OCI-LY1 (cell line): Measurements from ENCODE around the gene KL.

Experiments
- H2AFZ ChIP-seq: fragments of 200-600 bp; sonication (generic), shearing (Covaris generic); 2 replicates; pipeline ENCODE4 v1.6.0; 2014; ENCODE audit warnings: antibody characterized with exemption, mild to moderate bottlenecking, low read length
- H3F3A ChIP-seq: fragments of 200-600 bp; sonication (generic), shearing (Covaris generic); 2 replicates; pipeline ENCODE4 v1.6.0; 2014; ENCODE audit warnings: mild to moderate bottlenecking, antibody characterized with exemption, low read length, moderate library complexity; ENCODE audit not compliant: insufficient read depth
- H3K27ac ChIP-seq: fragments of 200-600 bp; sonication (generic); 2 replicates; pipeline ENCODE4 v1.5.1; 2014; ENCODE audit warnings: low read length, mixed run types, mild to moderate bottlenecking, low read depth; ENCODE audit not compliant: poor library complexity, severe bottlenecking
- H3K27me3 ChIP-seq: fragments of 200-600 bp; sonication (generic); 2 replicates; pipeline ENCODE4 v1.6.0; 2014; ENCODE audit warnings: antibody characterized with exemption, mild to moderate bottlenecking, low read length, moderate library complexity; ENCODE audit not compliant: insufficient read depth
- H3K36me3 ChIP-seq: fragments of 200-600 bp; sonication (generic); 2 replicates; pipeline ENCODE4 v1.6.1; 2014; ENCODE audit warnings: mild to moderate bottlenecking, antibody characterized with exemption, low read length, moderate library complexity, mixed read lengths; ENCODE audit not compliant: insufficient read depth
- H3K4me1 ChIP-seq: fragments of 200-600 bp; sonication (generic); 2 replicates; pipeline ENCODE4 v1.5.1; 2014; ENCODE audit warnings: mild to moderate bottlenecking, low read length, moderate library complexity; ENCODE audit not compliant: insufficient read depth, severe bottlenecking
- H3K4me2 ChIP-seq: fragments of 200-600 bp; sonication (generic), shearing (Covaris generic); 2 replicates; pipeline ENCODE4 v1.6.1; 2014; ENCODE audit warnings: low read length
- H3K4me3 ChIP-seq: fragments of 200-600 bp; sonication (generic); 2 replicates; pipeline ENCODE4 v1.5.1; 2014; ENCODE audit warnings: low read length, low read depth, mild to moderate bottlenecking, mixed read lengths; ENCODE audit not compliant: poor library complexity, severe bottlenecking
- H3K79me2 ChIP-seq: fragments of 200-600 bp; shearing (Covaris generic); 2 replicates; pipeline ENCODE4 v1.6.1; 2016; ENCODE audit warnings: mixed run types, low read length, mixed read lengths; ENCODE audit not compliant: insufficient read depth
- H3K9ac ChIP-seq: fragments of 200-600 bp; sonication (generic), shearing (Covaris generic); 2 replicates; pipeline ENCODE4 v1.6.1; 2014; ENCODE audit warnings: mild to moderate bottlenecking, low read length, mixed read lengths
- H3K9me2 ChIP-seq: fragments of 200-600 bp; sonication (generic), shearing (Covaris generic); 2 replicates; pipeline ENCODE4 v1.6.1; 2014; ENCODE audit warnings: low read depth, mild to moderate bottlenecking, low read length, mixed read lengths
- H3K9me3 ChIP-seq: fragments of 200-600 bp; shearing (Covaris generic); 2 replicates; pipeline ENCODE4 v1.6.1; 2014; ENCODE audit warnings: low read length, mixed read lengths
- H4K20me1 ChIP-seq: fragments of 200-600 bp; sonication (generic), shearing (Covaris generic); 2 replicates; pipeline ENCODE4 v1.6.0; 2016; ENCODE audit warnings: mild to moderate bottlenecking, low read length; ENCODE audit not compliant: insufficient read depth
- EZH2 ChIP-seq: fragments of 200-600 bp; sonication (generic), shearing (Covaris generic); IDR thresholded peaks from 2 replicates; pipeline ENCODE4 v1.8.0; 2017; ENCODE audit warnings: borderline replicate concordance, mixed run types, mild to moderate bottlenecking, antibody characterized with exemption, low read length, moderate library complexity, mixed read lengths
- TF ChIP-seq, protein P1 (sequence below): fragments of 200-600 bp; sonication (generic), shearing (Covaris generic); IDR thresholded peaks from 2 replicates; pipeline ENCODE4 v1.5.1; 2017; ENCODE audit warnings: mild to moderate bottlenecking, antibody characterized with exemption, low read length, moderate library complexity, mixed read lengths

The KL gene

GRCh38 chr13:32987462-32987861 lies 28.8 kb upstream of the KL start:
- Histone ChIP-seq H3K9me3 (no peaks in the 10 kb centered on the region), H3K4me1 (peaks cover 12% of the 10 kb centered on the region), H4K20me1 (no peaks in the 10 kb centered on the region), H3K79me2 (no peaks in the 10 kb centered on the region), H2AFZ (no peak overlapping the region), H3K36me3 (no peaks in the 10 kb centered on the region), H3K9ac (no peak overlapping the region), H3K27me3 (no peaks in the 10 kb centered on the region), H3K27ac (no peak overlapping the region), H3K4me3 (no peak overlapping the region), H3K4me2 (no peak overlapping the region), H3K9me2 (no peaks in the 10 kb centered on the region), H3F3A (no peaks in the 10 kb centered on the region)
- TF ChIP-seq EZH2, result no peak
- TF ChIP-seq, protein P1, sequence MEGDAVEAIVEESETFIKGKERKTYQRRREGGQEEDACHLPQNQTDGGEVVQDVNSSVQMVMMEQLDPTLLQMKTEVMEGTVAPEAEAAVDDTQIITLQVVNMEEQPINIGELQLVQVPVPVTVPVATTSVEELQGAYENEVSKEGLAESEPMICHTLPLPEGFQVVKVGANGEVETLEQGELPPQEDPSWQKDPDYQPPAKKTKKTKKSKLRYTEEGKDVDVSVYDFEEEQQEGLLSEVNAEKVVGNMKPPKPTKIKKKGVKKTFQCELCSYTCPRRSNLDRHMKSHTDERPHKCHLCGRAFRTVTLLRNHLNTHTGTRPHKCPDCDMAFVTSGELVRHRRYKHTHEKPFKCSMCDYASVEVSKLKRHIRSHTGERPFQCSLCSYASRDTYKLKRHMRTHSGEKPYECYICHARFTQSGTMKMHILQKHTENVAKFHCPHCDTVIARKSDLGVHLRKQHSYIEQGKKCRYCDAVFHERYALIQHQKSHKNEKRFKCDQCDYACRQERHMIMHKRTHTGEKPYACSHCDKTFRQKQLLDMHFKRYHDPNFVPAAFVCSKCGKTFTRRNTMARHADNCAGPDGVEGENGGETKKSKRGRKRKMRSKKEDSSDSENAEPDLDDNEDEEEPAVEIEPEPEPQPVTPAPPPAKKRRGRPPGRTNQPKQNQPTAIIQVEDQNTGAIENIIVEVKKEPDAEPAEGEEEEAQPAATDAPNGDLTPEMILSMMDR, result no peak

DNA sequence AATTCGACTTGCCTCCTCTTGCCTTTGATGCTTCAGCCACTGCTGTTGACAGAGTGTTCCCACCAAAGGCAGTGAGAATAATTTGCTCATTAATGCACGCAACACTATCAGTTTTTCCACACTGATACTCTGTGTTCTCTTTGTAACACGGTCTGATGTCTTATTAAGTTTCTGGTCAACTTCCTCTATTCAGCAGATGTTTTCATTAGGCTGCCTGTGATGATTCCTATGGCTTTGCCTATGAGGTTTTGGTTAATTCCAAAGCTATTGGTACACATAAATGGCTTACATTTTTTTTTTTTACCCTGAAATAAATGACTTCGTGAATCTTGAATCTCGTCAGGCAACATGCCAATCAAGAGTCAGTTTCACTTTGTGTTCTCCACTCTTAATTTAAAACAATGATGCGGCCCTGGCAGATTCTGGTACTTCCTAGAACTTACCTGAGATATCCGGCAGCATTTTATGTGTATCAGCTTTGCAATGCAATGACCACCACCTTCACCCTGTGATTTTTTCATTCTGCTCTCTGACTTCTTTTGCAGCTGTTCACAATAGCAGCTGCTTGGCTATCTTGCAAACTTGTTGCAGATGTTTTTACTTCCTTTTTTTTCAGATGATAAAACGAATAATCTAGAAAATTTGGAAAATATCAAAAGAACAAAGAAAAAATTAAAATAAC lies 27.5 kb upstream of the KL start:
- Histone ChIP-seq H2AFZ (no peak overlapping the region), H3K4me2 (peak overlapping the region; percentile 42), H3K4me3 (no peak overlapping the region), H3K79me2 (no peaks in the 10 kb centered on the region), H3K27ac (no peak overlapping the region), H3K4me1 (peaks cover 12% of the 10 kb centered on the region), H3K27me3 (no peaks in the 10 kb centered on the region), H3K9me3 (no peaks in the 10 kb centered on the region), H3F3A (no peaks in the 10 kb centered on the region), H3K36me3 (no peaks in the 10 kb centered on the region), H4K20me1 (no peaks in the 10 kb centered on the region), H3K9ac (no peak overlapping the region), H3K9me2 (no peaks in the 10 kb centered on the region)
- TF ChIP-seq, protein P1, result no peak
- no peak for TF ChIP-seq EZH2

- Histone ChIP-seq H3K79me2 (no peaks in the 10 kb centered on the region), H3K4me3 (no peak overlapping the region), H4K20me1 (no peaks in the 10 kb centered on the region), H3K27me3 (no peaks in the 10 kb centered on the region), H3K4me2 (no peak overlapping the region), H3K9me2 (no peaks in the 10 kb centered on the region), H3F3A (no peaks in the 10 kb centered on the region), H3K9me3 (no peaks in the 10 kb centered on the region), H2AFZ (no peak overlapping the region), H3K4me1 (peaks cover 12% of the 10 kb centered on the region), H3K36me3 (no peaks in the 10 kb centered on the region), H3K27ac (no peak overlapping the region), H3K9ac (no peak overlapping the region)
- no peak for TF ChIP-seq EZH2
- TF ChIP-seq, protein P1, result no peak
These were observed 26.9 kb upstream of the KL start for GRCh38 chr13:32989290-32989667.
